ENCODE data around the gene OFD1. TPM values are rescaled to one million over a fixed set of nuclear protein-coding genes. Genes with fewer than 3 reads are reported as not detected.

Gene OFD1
- total RNA-seq, 1 donor from 2014 or later = 49.1 TPM

DNA sequence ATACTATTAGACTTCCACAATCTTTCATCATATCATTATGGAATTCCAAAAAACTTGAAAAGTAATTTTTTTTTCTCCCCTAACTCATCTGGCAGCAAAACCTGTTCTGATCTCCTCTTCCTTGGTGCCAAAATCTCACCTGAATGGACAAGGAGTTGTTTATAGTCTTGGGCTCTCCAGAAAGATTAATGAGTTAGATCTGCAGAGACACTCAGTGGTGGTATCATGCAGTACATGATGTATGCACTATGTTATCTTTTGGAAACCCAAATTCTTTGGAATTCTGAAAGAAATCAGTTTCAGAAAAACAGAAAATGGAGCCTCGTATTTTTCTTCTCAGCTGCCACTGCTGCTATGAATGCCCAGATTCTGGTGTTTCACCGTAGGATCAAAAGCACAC is 70.7 kb downstream of the OFD1 start:
- no peaks in the 10 kb centered on the region for H3K27me3 ChIP-seq
- intact Hi-C loops (cut with DNase I) = no loop called here
- H3K9me3 ChIP-seq = no peaks in the 10 kb centered on the region
- no peaks in the 10 kb centered on the region for H3K4me1 ChIP-seq
- H3K27ac ChIP-seq = no peak overlapping the region
- no peak overlapping the region for H3K4me3 ChIP-seq
- H3K36me3 ChIP-seq = no peaks in the 10 kb centered on the region
- DNase-seq (ENCODE audit: extremely low spot score in 2 of 2) = no peak
- TF ChIP-seq POLR2AphosphoS5 (IDR thresholded peaks at IDR 0.05; ENCODE audit: insufficient read depth in 1 of 2, low read depth in 1 of 2) (no peak), POLR2A (IDR thresholded peaks at IDR 0.05) (no peak)
- TF ChIP-seq, protein P1, sequence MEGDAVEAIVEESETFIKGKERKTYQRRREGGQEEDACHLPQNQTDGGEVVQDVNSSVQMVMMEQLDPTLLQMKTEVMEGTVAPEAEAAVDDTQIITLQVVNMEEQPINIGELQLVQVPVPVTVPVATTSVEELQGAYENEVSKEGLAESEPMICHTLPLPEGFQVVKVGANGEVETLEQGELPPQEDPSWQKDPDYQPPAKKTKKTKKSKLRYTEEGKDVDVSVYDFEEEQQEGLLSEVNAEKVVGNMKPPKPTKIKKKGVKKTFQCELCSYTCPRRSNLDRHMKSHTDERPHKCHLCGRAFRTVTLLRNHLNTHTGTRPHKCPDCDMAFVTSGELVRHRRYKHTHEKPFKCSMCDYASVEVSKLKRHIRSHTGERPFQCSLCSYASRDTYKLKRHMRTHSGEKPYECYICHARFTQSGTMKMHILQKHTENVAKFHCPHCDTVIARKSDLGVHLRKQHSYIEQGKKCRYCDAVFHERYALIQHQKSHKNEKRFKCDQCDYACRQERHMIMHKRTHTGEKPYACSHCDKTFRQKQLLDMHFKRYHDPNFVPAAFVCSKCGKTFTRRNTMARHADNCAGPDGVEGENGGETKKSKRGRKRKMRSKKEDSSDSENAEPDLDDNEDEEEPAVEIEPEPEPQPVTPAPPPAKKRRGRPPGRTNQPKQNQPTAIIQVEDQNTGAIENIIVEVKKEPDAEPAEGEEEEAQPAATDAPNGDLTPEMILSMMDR (IDR thresholded peaks at IDR 0.05) = no peak

DNA sequence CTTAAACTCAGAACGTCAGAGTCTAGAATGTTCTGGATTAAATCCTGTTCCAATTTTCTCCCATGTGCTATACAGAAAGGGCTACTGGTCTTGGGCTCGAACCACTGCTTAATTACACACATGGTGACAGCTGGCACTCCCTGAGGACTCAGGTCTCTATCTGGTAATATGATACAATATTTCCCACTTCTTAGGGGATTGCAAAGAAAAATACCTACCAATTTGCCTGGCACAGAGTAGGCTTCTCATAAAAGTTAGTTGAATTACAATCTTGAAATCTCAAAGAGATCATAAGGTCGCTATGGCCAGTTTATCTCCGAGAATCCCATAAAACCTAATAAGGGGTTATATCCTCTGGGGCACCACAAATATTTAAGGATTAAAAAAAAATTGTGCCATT is 73.7 kb downstream of the OFD1 start:
- no peak for DNase-seq (ENCODE audit: extremely low spot score in 2 of 2)
- Histone ChIP-seq H3K27me3 (no peaks in the 10 kb centered on the region), H3K36me3 (no peaks in the 10 kb centered on the region), H3K27ac (no peak overlapping the region), H3K4me3 (no peak overlapping the region), H3K9me3 (no peaks in the 10 kb centered on the region), H3K4me1 (no peaks in the 10 kb centered on the region)
- intact Hi-C loops (cut with DNase I) = no loop called here
- TF ChIP-seq POLR2AphosphoS5 (IDR thresholded peaks at IDR 0.05; ENCODE audit: insufficient read depth in 1 of 2, low read depth in 1 of 2) (no peak), POLR2A (IDR thresholded peaks at IDR 0.05) (no peak)
- TF ChIP-seq, protein P1 (IDR thresholded peaks at IDR 0.05) = no peak

DNA sequence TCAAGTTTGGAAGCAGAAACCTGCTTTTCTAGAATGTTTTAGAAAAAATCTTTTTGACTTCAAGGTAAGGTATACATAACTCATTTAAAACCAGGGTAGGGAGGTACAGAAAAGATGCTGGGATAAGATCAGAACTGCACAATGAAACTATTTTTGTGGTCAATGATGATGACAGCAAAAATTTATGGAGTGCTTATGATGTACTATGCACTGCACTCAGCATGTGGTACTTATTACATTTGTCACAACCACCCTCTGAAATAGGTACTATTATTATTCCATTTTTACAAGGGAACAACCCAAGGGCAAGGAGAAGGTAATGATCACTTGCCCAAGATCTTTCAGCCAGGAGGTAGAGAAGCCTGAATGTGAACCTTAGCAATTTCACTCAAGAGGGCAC is 74.3 kb downstream of the OFD1 start:
- no peaks in the 10 kb centered on the region for H3K36me3 ChIP-seq
- H3K27me3 ChIP-seq = no peaks in the 10 kb centered on the region
- TF ChIP-seq POLR2AphosphoS5 (IDR thresholded peaks at IDR 0.05; ENCODE audit: insufficient read depth in 1 of 2, low read depth in 1 of 2) (no peak), POLR2A (IDR thresholded peaks at IDR 0.05) (no peak)
- TF ChIP-seq, protein P1 (IDR thresholded peaks at IDR 0.05) = no peak
- H3K27ac ChIP-seq = no peak overlapping the region
- H3K4me3 ChIP-seq = no peak overlapping the region
- no peaks in the 10 kb centered on the region for H3K4me1 ChIP-seq
- intact Hi-C loops (cut with DNase I) = no loop called here
- H3K9me3 ChIP-seq = no peaks in the 10 kb centered on the region
- DNase-seq (ENCODE audit: extremely low spot score in 2 of 2) = no peak

DNA sequence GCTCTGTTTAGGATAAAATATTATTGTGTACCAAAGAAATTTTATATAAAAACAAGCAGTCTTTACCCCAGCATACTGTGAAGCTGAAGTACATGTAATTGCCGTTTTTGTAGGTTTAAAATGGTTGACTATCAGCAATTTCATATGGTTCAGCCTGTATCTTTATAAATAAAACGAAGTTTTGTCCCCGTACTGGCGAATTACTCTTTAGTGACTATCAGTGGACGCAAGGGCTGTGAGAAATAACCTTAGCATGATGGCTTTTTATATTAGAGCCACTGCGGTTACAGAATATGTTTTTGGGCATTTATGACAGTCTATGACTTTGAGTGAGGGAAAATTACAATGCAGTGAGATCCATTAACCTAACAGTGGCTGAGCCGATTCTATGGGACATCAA is 81.1 kb downstream of the OFD1 start:
- DNase-seq (ENCODE audit: extremely low spot score in 2 of 2) = no peak
- Histone ChIP-seq H3K27ac (no peak overlapping the region), H3K27me3 (no peaks in the 10 kb centered on the region), H3K4me3 (no peak overlapping the region), H3K36me3 (no peaks in the 10 kb centered on the region), H3K4me1 (no peaks in the 10 kb centered on the region), H3K9me3 (no peaks in the 10 kb centered on the region)
- intact Hi-C loops (cut with DNase I) = no loop called here
- no peak for TF ChIP-seq POLR2AphosphoS5 (IDR thresholded peaks at IDR 0.05; ENCODE audit: insufficient read depth in 1 of 2, low read depth in 1 of 2)
- TF ChIP-seq, protein P1 (IDR thresholded peaks at IDR 0.05) = no peak
- no peak for TF ChIP-seq POLR2A (IDR thresholded peaks at IDR 0.05)

DNA sequence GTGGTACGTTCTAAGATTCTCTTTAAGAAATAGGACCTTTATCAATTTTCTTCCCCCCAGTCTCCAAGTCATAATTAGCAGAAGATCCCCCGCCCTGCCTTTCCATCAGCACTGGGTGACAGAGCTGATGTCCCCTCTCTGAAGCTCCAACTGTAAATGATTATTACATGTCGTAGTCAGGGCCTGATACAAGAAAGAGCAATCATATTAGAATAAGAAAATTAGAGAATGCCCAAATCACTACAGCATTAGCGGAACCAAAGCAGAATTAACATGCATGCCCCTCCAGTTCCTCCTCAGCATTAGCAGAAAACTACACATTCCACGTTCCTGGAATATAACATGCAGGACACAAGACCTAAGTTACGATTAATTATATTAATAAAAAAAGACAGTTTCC is 81.6 kb downstream of the OFD1 start:
- Histone ChIP-seq H3K9me3 (no peaks in the 10 kb centered on the region), H3K27me3 (no peaks in the 10 kb centered on the region), H3K36me3 (no peaks in the 10 kb centered on the region), H3K27ac (no peak overlapping the region), H3K4me1 (no peaks in the 10 kb centered on the region), H3K4me3 (no peak overlapping the region)
- DNase-seq (ENCODE audit: extremely low spot score in 2 of 2) = no peak
- TF ChIP-seq, protein P1 (IDR thresholded peaks at IDR 0.05) = no peak
- TF ChIP-seq POLR2AphosphoS5 (IDR thresholded peaks at IDR 0.05; ENCODE audit: insufficient read depth in 1 of 2, low read depth in 1 of 2) (no peak), POLR2A (IDR thresholded peaks at IDR 0.05) (no peak)
- intact Hi-C loops (cut with DNase I) = no loop called here

Measured in vagina (tissue), 2 donors.